B cell (primary cell): Measurements from ENCODE around the gene STEEP1. TPM values are rescaled to one million over a fixed set of nuclear protein-coding genes. Genes with fewer than 3 reads are reported as not detected.
A peak's percentile ranks its signal among the peaks of the same experiment; 100 is the strongest.

Experiments used
- ATAC-seq: fragments of 200-7000 bp; cut with Tn5 transposase; one replicate; pipeline ENCODE4 v1.10.0; 2021; ENCODE audit warnings: low read depth, mild to moderate bottlenecking, moderate number of reproducible peaks, moderate library complexity
- CTCF ChIA-PET: fragments of 350-600 bp; sonication (Branson Sonifier 250); formaldehyde crosslinking; loops from one replicate; lab custom pipeline; 2021; ENCODE audit warnings: antibody characterized with exemption, inconsistent platforms; lab: Charles Lee
- POLR2A ChIA-PET: fragments of 350-600 bp; sonication (Branson Sonifier 250); formaldehyde crosslinking; loops from one replicate; lab custom pipeline; 2021; ENCODE audit warnings: antibody characterized with exemption; lab: Charles Lee
- DNase-seq: peaks from one replicate; pipeline ENCODE4 v3.0.0; 2013
- H2AFZ ChIP-seq: 2 replicates; pipeline ENCODE4 v1.6.1; 2012; ENCODE audit warnings: mild to moderate bottlenecking, low read depth, low read length; ENCODE audit not compliant: insufficient read depth, poor library complexity, severe bottlenecking
- H3K27ac ChIP-seq, 2 donors: 1 replicate in 1 of 2; 2 replicates in 1 of 2; pipeline ENCODE4 v1.5.1; 2012 to 2013; ENCODE audit warnings: low read length in 2 of 2, mild to moderate bottlenecking in 2 of 2, moderate library complexity in 1 of 2
- H3K27me3 ChIP-seq, 4 experiments: fragments of 200-600 bp in 1 of 4; sonication (generic) in 1 of 4; replicated peaks in 1 of 4; 1 replicate in 2 of 4; 2 replicates in 2 of 4; pipeline versions ENCODE4 v1.6.1 to v1.7.0; 2013 to 2016; ENCODE audit warnings: low read length in 3 of 4, mild to moderate bottlenecking in 2 of 4, mixed read lengths in 1 of 4, moderate library complexity in 1 of 4; ENCODE audit not compliant: insufficient read depth in 4 of 4, control insufficient read depth in 3 of 4; ENCODE audit errors: control extremely low read depth in 1 of 4
- H3K36me3 ChIP-seq, 2 experiments: replicated peaks in 1 of 2; 1 replicate in 1 of 2; 2 replicates in 1 of 2; pipeline versions ENCODE4 v1.6.1 to v1.7.1; 2013; ENCODE audit warnings: low read length in 1 of 2; ENCODE audit not compliant: insufficient read depth in 2 of 2, control insufficient read depth in 1 of 2; ENCODE audit errors: control extremely low read depth in 1 of 2, extremely low read depth in 1 of 2
- H3K4me1 ChIP-seq, 2 donors: fragments of 200-600 bp in 1 of 2; sonication (generic) in 1 of 2; 1 replicate in 1 of 2; 2 replicates in 1 of 2; pipeline versions ENCODE4 v1.5.1 to v1.6.1; 2013 to 2017; ENCODE audit warnings: low read length in 2 of 2; ENCODE audit not compliant: control insufficient read depth in 2 of 2, insufficient read depth in 2 of 2
- H3K4me2 ChIP-seq: replicated peaks from 2 replicates; pipeline ENCODE3; 2012; ENCODE audit warnings: mild to moderate bottlenecking, low read depth, low read length; ENCODE audit not compliant: poor library complexity, severe bottlenecking
- H3K4me3 ChIP-seq, 5 experiments: fragments of 200-600 bp in 1 of 5; sonication (generic) in 1 of 5; 1 replicate in 3 of 5; 2 replicates in 2 of 5; pipeline versions ENCODE4 v1.5.1 to v1.7.0; 2011 to 2016; ENCODE audit warnings: low read length in 4 of 5, mild to moderate bottlenecking in 4 of 5, low read depth in 2 of 5, control low read depth in 1 of 5, moderate library complexity in 1 of 5; ENCODE audit not compliant: insufficient read depth in 1 of 5; ENCODE audit errors: control extremely low read depth in 1 of 5, extremely low read depth in 1 of 5
- H3K79me2 ChIP-seq: fragments of 200-600 bp; sonication (generic); one replicate; pipeline ENCODE4 v1.6.0; 2016; ENCODE audit warnings: low read length; ENCODE audit not compliant: control insufficient read depth, insufficient read depth
- H3K9ac ChIP-seq: fragments of 200-600 bp; sonication (generic); 2 replicates; pipeline ENCODE4 v1.6.1; 2017; ENCODE audit warnings: mild to moderate bottlenecking, low read length, moderate library complexity
- H3K9me3 ChIP-seq, 3 donors: one replicate each; pipeline versions ENCODE4 v1.6.1 to v1.7.1; 2013; ENCODE audit warnings: low read length in 2 of 3; ENCODE audit not compliant: control insufficient read depth in 2 of 3, insufficient read depth in 1 of 3; ENCODE audit errors: control extremely low read depth in 1 of 3
- H4K20me1 ChIP-seq: 2 replicates; pipeline ENCODE4 v1.6.0; 2012; ENCODE audit warnings: mild to moderate bottlenecking, low read length; ENCODE audit not compliant: insufficient read depth, control insufficient read depth, poor library complexity, severe bottlenecking
- H3K27ac Mint-ChIP-seq: one replicate; pipeline ENCODE4 v1.8.0; 2021; ENCODE audit warnings: mixed read lengths
- H3K27me3 Mint-ChIP-seq: one replicate; pipeline ENCODE4 v1.8.0; 2021; ENCODE audit warnings: mixed read lengths
- H3K4me1 Mint-ChIP-seq: one replicate; pipeline ENCODE4 v1.8.0; 2021; ENCODE audit warnings: mixed read lengths
- H3K4me3 Mint-ChIP-seq: one replicate; pipeline ENCODE4 v1.8.0; 2021; ENCODE audit warnings: mixed read lengths
- H3K9me3 Mint-ChIP-seq: one replicate; pipeline ENCODE4 v1.8.0; 2022; ENCODE audit warnings: mixed read lengths; ENCODE audit not compliant: insufficient read depth
- EZH2 ChIP-seq: IDR thresholded peaks from 2 replicates; pipeline ENCODE4 v1.6.1; 2012; ENCODE audit warnings: borderline replicate concordance, low read depth, mild to moderate bottlenecking, moderate library complexity, low read length; ENCODE audit not compliant: insufficient read depth, poor library complexity, severe bottlenecking
- WGBS: methylation state at CpG from one replicate; pipeline ENCODE4 v1.1.5; 2013; ENCODE audit warnings: missing lambda C conversion rate; ENCODE audit not compliant: insufficient coverage; 5-methylcytosine and 5-hydroxymethylcytosine counted together
- intact Hi-C: fragments of 100-400 bp; cut with micrococcal nuclease; formaldehyde crosslinking; loops from one replicate; pipeline ENCODE4 v1.10.0; 2022
- polyA plus RNA-seq: library from polyadenylated mRNA; depleted of rRNA; stranded (reverse); fragments of >200 nt; gene quantifications from 2 replicates; pipeline ENCODE4 v1.2.3, GENCODE V29; 2012
- total RNA-seq, 2 donors: library from RNA; stranded (reverse); fragments of 120-200 nt in 1 of 2; gene quantifications; 1 replicate in 1 of 2; 2 replicates in 1 of 2; pipeline versions ENCODE4 v1.2.3 to v1.2.4, GENCODE V29; 2013 to 2022
- TF ChIP-seq, protein P1 (sequence below): fragments of 200-600 bp; IDR thresholded peaks from one replicate; pipeline ENCODE4 v1.8.0; 2022; ENCODE audit warnings: antibody characterized with exemption, mild to moderate bottlenecking

STEEP1 gene
- total and polyA plus RNA-seq, 2 donors (not counting 1 experiment from before 2014, with no cell fraction given), result 12.0 to 27.6 TPM

DNA sequence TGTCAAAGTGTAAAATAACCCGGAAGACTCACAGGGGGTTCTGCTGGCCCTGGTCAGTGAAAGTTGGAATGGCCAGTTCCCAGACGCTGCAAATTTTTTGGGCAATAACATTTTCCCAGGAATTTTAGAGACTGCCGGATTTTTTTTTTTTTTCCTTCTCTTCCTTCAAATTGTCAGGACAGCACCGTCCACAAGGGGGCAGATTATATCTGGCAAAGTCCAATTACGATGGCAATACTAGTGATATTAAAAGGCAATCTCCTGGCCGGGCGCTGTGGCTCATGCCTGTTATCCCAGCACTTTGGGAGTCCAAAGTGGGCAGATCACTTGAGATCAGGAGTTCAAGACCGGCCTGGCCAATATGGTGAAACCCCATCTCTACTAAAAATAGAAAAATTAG lies 76.5 kb downstream of the STEEP1 start:
- no peaks in the 10 kb centered on the region for H3K27me3 Mint-ChIP-seq
- Histone ChIP-seq H3K36me3 (no peaks in the 10 kb centered on the region), H3K4me3 (no peak overlapping the region), H3K9ac (no peak overlapping the region), H3K4me2 (no peak overlapping the region), H3K4me1 (no peaks in the 10 kb centered on the region), H3K27ac (no peak overlapping the region), H2AFZ (no peak overlapping the region), H3K27me3 (no peaks in the 10 kb centered on the region), H3K79me2 (no peaks in the 10 kb centered on the region), H3K9me3 (no peaks in the 10 kb centered on the region), H4K20me1 (no peaks in the 10 kb centered on the region)
- peak; percentile 56 for DNase-seq
- POLR2A ChIA-PET, result no interaction called here
- H3K27ac Mint-ChIP-seq, result no peak overlapping the region
- peaks cover 2% of the 10 kb centered on the region for H3K4me1 Mint-ChIP-seq
- H3K4me3 Mint-ChIP-seq, result no peak overlapping the region
- TF ChIP-seq, protein P1, sequence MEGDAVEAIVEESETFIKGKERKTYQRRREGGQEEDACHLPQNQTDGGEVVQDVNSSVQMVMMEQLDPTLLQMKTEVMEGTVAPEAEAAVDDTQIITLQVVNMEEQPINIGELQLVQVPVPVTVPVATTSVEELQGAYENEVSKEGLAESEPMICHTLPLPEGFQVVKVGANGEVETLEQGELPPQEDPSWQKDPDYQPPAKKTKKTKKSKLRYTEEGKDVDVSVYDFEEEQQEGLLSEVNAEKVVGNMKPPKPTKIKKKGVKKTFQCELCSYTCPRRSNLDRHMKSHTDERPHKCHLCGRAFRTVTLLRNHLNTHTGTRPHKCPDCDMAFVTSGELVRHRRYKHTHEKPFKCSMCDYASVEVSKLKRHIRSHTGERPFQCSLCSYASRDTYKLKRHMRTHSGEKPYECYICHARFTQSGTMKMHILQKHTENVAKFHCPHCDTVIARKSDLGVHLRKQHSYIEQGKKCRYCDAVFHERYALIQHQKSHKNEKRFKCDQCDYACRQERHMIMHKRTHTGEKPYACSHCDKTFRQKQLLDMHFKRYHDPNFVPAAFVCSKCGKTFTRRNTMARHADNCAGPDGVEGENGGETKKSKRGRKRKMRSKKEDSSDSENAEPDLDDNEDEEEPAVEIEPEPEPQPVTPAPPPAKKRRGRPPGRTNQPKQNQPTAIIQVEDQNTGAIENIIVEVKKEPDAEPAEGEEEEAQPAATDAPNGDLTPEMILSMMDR, result peak; percentile 67
- TF ChIP-seq EZH2, result no peak
- no peaks in the 10 kb centered on the region for H3K9me3 Mint-ChIP-seq
- no peak for ATAC-seq
- intact Hi-C loops, result loop anchor here (1.0 to 2.0 kb wide), 2 partner anchors 24 to 392 kb away; no protein-coding TSS in a partner anchor
- CTCF ChIA-PET, result interaction anchor here (0.6 to 2.3 kb wide), 11 partner anchors 15 to 399 kb away, joined by 3 to 12 read pairs (median 3); no protein-coding TSS in a partner anchor
- no CpG with 5 or more reads among the region's 8 CpGs for WGBS

Other genes starting within 250 kb of the STEEP1 start
- 11.1 and 11.2 TPM in 2 replicates for gene SLC25A43, start 166.1 kb downstream of the STEEP1 start, total RNA-seq
- 8.5 and 9.1 TPM in 2 replicates for gene SLC25A43, start 166.1 kb downstream of the STEEP1 start, polyA plus RNA-seq
- 142 and 145 TPM in 2 replicates for gene SLC25A5, start 97.0 kb downstream of the STEEP1 start, total RNA-seq
- gene SLC25A5, start 97.0 kb downstream of the STEEP1 start, polyA plus RNA-seq, result 443 and 463 TPM in 2 replicates
- gene UBE2A, start 9.2 kb upstream of the STEEP1 start, total RNA-seq, result 67.1 and 70.9 TPM in 2 replicates
- 50.3 and 77.4 TPM in 2 replicates for gene UBE2A, start 9.2 kb upstream of the STEEP1 start, polyA plus RNA-seq
- gene NKRF, start 41.0 kb upstream of the STEEP1 start, total RNA-seq, result 16.1 and 16.2 TPM in 2 replicates
- 7.9 and 9.9 TPM in 2 replicates for gene NKRF, start 41.0 kb upstream of the STEEP1 start, polyA plus RNA-seq
- 290 and 310 TPM in 2 replicates for gene SEPTIN6, start 127.8 kb upstream of the STEEP1 start, total RNA-seq
- gene SEPTIN6, start 127.8 kb upstream of the STEEP1 start, polyA plus RNA-seq, result 166 and 227 TPM in 2 replicates
- 14.9 and 16.8 TPM in 2 replicates for gene SOWAHD, start 193.2 kb upstream of the STEEP1 start, total RNA-seq
- 1.3 and 3.8 TPM in 2 replicates for gene SOWAHD, start 193.2 kb upstream of the STEEP1 start, polyA plus RNA-seq
- 3,259 and 3,356 TPM in 2 replicates for gene RPL39, start 226.2 kb upstream of the STEEP1 start, total RNA-seq
- 2,029 and 3,572 TPM in 2 replicates for gene RPL39, start 226.2 kb upstream of the STEEP1 start, polyA plus RNA-seq